BE2C (cell line): ENCODE data around the gene PRR14.

ENCODE experiments used
- DNase-seq: peaks from one replicate; pipeline ENCODE4 v3.0.0-alpha.2; 2020
- H3K27me3 ChIP-seq: fragments of 250-450 bp; sonication (Bioruptor Pico); 2 replicates; pipeline ENCODE4 v1.5.1; 2020; ENCODE audit warnings: mild to moderate bottlenecking
- H3K36me3 ChIP-seq: fragments of 250-450 bp; sonication (Bioruptor Pico); 2 replicates; pipeline ENCODE4 v1.5.1; 2020; ENCODE audit warnings: mild to moderate bottlenecking
- H3K4me1 ChIP-seq: fragments of 250-450 bp; sonication (Bioruptor Pico); 2 replicates; pipeline ENCODE4 v1.5.1; 2020
- H3K4me3 ChIP-seq: 2 replicates; pipeline ENCODE4 v1.5.1; 2011; ENCODE audit warnings: low read depth, low read length
- H3K9me3 ChIP-seq: fragments of 250-450 bp; sonication (Bioruptor Pico); 2 replicates; pipeline ENCODE4 v1.5.1; 2020
- TF ChIP-seq, protein P1 (sequence below): IDR thresholded peaks from 2 replicates; pipeline ENCODE4 v1.5.1; 2012; ENCODE audit warnings: mild to moderate bottlenecking, low read depth, low read length

PRR14 gene

DNA sequence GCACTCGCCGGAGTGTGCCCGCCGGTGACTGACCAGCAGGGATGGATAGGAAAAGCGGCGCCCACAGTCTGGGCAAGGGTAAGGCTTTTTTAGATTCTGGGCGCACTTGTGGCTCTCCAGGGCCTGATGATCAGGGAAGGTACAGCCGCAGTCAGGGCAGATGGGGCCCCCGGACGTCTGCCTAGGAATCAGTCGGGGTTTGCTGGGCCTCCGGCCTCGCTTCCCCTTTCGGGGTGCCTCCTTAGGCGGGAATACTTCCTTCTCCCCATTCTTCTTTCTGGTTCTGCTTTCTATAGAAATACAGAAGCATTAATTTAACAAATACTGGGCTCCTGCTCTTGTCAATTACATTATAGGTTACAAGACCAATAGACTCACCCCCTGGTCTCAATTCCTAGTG lies 45.6 kb upstream of the PRR14 start:
- Histone ChIP-seq H3K4me1 (no peaks in the 10 kb centered on the region), H3K27me3 (no peaks in the 10 kb centered on the region), H3K36me3 (peaks cover 38% of the 10 kb centered on the region), H3K9me3 (no peaks in the 10 kb centered on the region), H3K4me3 (no peak overlapping the region)
- DNase-seq = no peak
- TF ChIP-seq, protein P1, sequence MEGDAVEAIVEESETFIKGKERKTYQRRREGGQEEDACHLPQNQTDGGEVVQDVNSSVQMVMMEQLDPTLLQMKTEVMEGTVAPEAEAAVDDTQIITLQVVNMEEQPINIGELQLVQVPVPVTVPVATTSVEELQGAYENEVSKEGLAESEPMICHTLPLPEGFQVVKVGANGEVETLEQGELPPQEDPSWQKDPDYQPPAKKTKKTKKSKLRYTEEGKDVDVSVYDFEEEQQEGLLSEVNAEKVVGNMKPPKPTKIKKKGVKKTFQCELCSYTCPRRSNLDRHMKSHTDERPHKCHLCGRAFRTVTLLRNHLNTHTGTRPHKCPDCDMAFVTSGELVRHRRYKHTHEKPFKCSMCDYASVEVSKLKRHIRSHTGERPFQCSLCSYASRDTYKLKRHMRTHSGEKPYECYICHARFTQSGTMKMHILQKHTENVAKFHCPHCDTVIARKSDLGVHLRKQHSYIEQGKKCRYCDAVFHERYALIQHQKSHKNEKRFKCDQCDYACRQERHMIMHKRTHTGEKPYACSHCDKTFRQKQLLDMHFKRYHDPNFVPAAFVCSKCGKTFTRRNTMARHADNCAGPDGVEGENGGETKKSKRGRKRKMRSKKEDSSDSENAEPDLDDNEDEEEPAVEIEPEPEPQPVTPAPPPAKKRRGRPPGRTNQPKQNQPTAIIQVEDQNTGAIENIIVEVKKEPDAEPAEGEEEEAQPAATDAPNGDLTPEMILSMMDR = no peak

DNA sequence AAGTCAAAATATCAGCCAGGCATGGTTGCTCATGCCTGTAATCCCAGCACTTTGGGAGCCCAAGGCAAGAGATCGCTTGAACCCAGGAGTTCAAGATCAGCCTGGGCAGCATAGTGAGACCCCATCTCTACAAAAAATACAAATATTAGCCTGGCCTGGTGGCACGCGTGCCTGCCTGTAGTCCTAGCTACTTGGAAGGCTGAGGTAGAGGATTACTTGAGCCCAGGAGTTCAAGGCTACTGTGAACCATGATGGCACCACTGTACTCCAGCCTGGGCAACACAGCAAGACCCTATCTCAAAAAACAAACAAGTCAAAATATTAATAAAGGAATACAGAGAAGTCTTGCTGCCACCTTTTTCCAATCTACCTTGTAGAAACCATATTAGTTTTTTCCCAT lies 44.8 kb upstream of the PRR14 start:
- DNase-seq = no peak
- Histone ChIP-seq H3K4me3 (no peak overlapping the region), H3K4me1 (no peaks in the 10 kb centered on the region), H3K27me3 (no peaks in the 10 kb centered on the region), H3K36me3 (peaks cover 38% of the 10 kb centered on the region), H3K9me3 (no peaks in the 10 kb centered on the region)
- TF ChIP-seq, protein P1 = no peak

DNA sequence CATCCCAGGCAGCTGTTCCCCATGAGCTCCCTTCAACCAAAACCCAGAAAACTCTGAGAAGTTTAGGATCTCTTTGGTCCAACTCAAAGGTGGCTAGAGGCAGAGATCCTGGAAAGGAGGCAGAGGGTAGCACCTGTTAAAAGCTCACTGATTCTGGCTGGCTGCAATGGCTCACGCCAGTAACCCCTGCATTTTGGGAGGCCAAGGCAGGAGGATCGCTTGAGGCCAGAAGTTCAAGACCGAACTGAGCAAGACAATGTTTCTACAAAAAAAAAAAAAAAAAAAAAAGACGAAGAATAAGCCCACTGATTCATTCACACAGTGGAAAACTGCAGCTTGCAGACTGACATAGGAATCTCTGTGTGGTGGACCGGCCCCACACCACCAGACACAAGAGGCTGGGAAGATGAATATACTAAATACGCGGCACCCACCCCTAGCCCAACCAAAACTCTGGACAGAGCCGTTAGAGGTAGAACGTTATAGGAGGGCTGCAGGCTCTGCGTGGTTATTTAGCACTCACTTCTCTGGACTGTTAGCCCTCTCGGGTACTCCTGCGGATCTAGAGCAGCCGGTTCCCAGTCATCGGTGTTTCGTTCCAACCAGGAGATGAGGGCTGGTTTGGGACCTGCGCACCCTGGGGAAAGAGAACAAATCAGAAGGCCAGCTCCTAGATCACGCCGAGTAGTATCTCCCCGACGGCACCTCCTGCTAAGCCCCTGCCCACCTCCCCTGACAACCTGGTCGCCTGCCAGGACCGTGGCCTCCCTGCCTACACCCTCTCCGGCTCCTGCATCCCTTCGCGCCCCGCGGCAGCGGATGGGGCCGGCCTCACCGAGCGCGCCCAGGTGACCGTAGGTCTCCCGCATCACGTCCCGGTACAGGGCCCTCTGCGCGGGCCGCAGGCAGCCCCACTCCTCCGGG lies 41.5 kb upstream of the PRR14 start:
- peak; percentile 65 for DNase-seq
- TF ChIP-seq, protein P1 = no peak
- Histone ChIP-seq H3K36me3 (peaks cover 29% of the 10 kb centered on the region), H3K4me3 (peak overlapping the region; percentile 93), H3K4me1 (no peaks in the 10 kb centered on the region), H3K9me3 (no peaks in the 10 kb centered on the region), H3K27me3 (no peaks in the 10 kb centered on the region)

DNA sequence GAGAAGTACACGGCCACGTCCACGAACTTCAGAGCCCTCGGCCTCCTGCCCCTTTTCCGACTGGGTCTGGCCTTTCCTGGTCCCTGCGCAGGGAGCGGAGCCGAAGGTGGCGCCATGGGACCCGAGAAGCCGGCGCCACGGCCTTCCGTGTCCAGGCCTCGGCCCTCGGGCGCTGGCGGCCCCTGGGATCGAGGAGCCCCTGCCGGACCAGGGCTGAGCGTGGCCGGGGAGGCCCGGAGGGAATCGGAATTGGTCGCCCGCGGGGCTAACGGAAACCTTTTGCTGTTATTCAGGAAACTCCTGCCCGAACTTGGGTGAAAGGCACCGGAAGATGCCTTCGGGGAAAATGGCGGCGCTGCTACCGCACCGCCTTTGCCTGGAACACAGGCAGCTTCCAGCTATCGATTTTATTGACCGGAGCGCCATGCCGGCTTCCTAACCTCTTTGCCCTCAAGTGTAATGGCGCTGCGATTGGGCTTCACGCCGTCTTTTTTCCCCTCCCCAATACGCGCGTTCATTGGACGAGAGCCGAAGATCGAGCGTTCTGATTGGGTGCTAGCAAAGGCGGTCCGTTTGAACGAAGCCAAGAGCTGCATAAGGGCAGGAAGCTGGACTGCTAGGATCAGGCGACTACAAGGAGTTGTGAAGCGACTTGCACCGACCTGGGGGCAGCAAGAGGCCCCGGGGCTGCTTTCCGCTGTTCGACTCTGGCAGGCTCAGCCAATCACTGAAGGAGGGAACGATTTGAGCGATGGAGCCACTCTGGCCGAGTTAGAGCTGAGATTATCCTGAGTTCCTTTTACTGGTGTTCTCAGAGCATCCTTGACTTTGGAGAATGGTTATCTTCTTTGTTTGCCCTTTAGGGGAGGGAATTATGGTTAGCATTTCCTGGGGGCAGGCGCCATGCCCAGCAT lies 40.6 kb upstream of the PRR14 start, which contains the start of gene ZNF689:
Gene ZNF689 (minus strand): TSS at position 464 of the 914 bp plus-strand sequence. CDS start 348 bp downstream, at position 116.
- peaks cover 20% of the 10 kb centered on the region for H3K36me3 ChIP-seq
- peaks cover 1% of the 10 kb centered on the region for H3K4me1 ChIP-seq
- no peaks in the 10 kb centered on the region for H3K9me3 ChIP-seq
- peak within 1 kb of the TSS; percentile 93 for H3K4me3 ChIP-seq
- TF ChIP-seq, protein P1 = no peak
- peak; percentile 94 for DNase-seq
- no peaks in the 10 kb centered on the region for H3K27me3 ChIP-seq

DNA sequence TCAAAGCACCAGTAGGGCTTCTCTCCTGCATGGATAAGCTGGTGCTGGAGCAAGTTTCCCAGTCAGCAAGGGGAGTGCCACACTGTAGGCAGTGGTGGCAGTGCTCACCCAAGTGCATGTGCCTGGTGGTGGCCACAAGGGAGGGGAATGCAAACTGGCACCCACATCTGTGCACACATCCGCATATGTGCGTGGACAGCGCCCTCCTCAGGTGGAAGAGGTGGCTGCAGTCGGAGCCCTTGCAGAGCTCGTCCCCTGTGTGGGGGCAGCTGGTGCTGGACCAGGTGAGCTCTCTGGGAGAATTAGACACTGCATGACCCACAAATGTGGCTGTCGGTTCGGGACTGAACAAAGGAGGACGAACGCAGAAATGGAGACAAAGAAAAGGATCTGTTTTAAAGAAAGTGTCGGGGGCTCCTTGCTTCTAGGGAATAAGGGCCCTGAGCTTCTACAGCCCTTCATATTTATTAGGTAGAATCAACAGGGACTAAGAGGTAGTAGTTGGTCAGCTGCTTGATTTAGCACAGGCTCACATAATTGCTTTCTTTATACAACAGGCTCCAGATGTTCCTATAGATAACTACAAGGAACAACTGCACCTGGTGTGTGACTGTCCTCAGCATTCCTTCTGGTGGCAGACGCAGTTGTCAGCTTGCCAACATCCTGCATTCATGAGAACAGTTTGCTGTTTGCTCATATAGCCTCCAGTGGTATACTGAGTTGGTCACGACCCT lies 35.2 kb upstream of the PRR14 start:
- DNase-seq = peak; percentile 85

More for the DNA sequence above, 35.2 kb upstream of the PRR14 start:
- no peaks in the 10 kb centered on the region for H3K9me3 ChIP-seq
- TF ChIP-seq, protein P1 = peak; percentile 85
- no peaks in the 10 kb centered on the region for H3K36me3 ChIP-seq
- no peaks in the 10 kb centered on the region for H3K27me3 ChIP-seq
- peaks cover 7% of the 10 kb centered on the region for H3K4me1 ChIP-seq
- H3K4me3 ChIP-seq = no peak overlapping the region
